GM19043 (cell line): Measurements from ENCODE around the gene STAC3.

Source experiments
- ATAC-seq: cut with Tn5 transposase; IDR thresholded peaks from one replicate; pipeline ENCODE4 v1.9.1; 2021; ENCODE audit warnings: low read depth; ENCODE audit not compliant: unreplicated experiment

STAC3 gene

DNA sequence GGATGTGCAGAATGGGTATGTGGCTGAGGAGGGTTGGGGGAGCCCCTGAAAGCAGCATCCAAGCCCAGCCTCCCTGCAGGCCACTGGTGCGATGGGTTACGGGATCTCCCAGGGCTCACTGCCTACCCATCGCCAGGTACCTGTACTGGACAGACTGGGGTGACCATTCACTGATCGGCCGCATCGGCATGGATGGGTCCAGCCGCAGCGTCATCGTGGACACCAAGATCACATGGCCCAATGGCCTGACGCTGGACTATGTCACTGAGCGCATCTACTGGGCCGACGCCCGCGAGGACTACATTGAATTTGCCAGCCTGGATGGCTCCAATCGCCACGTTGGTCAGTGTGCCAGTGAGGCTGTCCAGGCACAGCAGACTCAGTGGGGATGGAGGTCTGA is 52.7 kb downstream of the STAC3 start:
- ATAC-seq: no peak

DNA sequence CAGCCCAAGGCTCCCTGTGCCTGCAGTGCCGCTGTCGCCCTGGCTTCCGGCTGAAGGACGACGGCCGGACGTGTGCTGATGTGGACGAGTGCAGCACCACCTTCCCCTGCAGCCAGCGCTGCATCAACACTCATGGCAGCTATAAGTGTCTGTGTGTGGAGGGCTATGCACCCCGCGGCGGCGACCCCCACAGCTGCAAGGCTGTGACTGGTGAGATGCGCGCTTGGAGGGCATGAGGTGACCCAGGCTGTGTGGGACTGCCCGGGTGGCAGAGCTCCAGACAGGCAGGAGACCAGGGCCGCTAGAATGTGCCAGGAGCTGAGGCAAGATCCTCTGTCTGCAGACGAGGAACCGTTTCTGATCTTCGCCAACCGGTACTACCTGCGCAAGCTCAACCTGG is 54.0 kb downstream of the STAC3 start:
- ATAC-seq: no peak

DNA sequence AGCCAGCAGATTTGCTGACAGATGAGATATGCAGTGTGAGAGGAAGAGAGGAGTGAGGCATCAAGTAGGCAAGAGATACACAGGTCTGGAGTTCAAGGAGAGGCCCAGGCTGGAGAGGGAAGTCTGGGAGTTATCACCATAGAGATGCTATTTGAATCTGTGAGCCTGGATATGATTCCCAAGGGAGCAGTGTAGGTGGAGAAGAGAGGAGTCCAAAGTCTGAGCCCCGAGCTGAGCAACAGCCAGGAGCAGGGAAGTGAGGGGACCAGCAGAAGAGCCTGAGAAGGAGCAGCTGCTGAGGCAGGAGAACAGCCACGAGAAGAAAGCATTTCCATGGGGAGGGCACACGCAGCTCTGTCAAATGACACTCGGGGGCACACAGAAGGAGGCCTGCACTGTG is 54.5 kb downstream of the STAC3 start:
- no peak for ATAC-seq

DNA sequence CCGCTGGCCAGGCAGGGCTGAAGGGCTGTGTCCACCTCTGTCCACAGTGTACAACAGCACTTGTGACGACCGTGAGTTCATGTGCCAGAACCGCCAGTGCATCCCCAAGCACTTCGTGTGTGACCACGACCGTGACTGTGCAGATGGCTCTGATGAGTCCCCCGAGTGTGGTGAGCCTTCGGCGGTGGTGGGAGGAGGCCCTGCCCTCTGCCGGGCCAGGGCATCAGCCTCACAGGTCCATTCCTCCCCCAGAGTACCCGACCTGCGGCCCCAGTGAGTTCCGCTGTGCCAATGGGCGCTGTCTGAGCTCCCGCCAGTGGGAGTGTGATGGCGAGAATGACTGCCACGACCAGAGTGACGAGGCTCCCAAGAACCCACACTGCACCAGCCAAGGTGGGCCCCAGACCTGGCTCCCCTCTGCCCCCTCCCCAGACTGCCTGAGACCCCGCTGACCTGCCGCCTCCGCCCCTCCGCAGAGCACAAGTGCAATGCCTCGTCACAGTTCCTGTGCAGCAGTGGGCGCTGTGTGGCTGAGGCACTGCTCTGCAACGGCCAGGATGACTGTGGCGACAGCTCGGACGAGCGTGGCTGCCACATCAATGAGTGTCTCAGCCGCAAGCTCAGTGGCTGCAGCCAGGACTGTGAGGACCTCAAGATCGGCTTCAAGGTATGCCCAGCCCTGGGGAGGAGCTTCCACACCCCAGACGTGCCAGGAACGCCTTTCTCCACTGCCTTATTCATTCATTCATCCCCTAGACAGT is 55.2 kb downstream of the STAC3 start:
- ATAC-seq: no peak

DNA sequence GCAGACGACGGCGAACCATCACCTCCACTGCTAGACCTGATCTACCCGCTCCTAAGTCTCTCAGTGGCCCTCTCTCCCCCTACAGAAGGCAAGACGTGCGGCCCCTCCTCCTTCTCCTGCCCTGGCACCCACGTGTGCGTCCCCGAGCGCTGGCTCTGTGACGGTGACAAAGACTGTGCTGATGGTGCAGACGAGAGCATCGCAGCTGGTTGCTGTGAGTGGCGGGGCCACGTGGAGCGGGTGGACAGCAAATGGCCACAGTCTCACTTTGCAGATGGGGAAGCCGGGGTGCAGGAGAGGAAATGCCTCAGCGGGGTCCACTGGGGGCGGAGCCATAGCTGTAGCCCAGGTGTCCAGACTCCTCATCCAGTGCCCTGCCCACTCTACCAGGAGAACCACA is 55.8 kb downstream of the STAC3 start:
- ATAC-seq: no peak

DNA sequence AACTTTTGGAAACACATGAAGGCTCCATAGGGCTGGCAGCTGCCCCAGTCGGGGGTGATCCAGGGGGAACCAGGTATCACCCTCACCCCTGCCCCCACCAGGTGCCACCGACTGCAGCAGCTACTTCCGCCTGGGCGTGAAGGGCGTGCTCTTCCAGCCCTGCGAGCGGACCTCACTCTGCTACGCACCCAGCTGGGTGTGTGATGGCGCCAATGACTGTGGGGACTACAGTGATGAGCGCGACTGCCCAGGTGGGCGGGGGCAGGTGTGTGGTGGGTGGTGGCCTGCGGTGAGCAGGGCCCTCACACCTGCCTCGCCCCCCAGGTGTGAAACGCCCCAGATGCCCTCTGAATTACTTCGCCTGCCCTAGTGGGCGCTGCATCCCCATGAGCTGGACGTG is 56.7 kb downstream of the STAC3 start:
- ATAC-seq: no peak

DNA sequence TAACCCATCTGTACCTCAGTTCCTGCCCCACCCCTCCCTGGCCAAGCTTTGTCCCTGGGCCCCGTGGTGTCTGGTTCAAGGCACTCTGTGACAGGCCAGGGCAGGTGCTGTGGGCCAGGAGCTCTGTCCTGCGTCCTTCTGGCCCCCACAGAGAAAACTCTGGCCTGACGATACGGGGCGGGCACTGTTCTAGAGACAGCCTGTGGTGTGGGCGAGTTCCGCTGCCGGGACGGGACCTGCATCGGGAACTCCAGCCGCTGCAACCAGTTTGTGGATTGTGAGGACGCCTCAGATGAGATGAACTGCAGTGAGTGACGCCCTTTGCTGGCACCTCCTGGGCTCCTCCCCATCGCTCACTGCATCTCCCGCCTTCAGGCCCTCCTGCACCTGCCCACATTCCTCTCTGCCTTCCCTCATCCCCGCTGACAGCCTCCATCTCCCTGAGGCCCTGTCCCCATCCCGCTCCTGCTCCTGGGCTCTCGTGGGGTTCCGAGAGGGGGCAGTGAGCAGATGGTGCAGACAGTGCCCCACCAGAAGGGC is 57.2 kb downstream of the STAC3 start:
- no peak for ATAC-seq
